ENCODE measurements around the gene NAALADL2. TPM values are rescaled to one million over a fixed set of nuclear protein-coding genes. Genes with fewer than 3 reads are reported as not detected.

Gene NAALADL2
- total and polyA plus RNA-seq, 4 donors: 0.28 to 4.6 (median 3.1) TPM

- TF ChIP-seq ZBTB33 (IDR thresholded peaks at IDR 0.05) (no peak), TAF1 (conservative IDR thresholded peaks at IDR 0.05) (no peak), NR2F2 (IDR thresholded peaks at IDR 0.05) (no peak), HNF4G (IDR thresholded peaks at IDR 0.05) (no peak), MAX (IDR thresholded peaks at IDR 0.05) (no peak), JUND (IDR thresholded peaks at IDR 0.05) (no peak)
These were observed 333.4 kb downstream of the NAALADL2 start (continued) for GRCh38 chr3:175192536-175192935.

GRCh38 chr3:175193815-175194518 lies 334.8 kb downstream of the NAALADL2 start:
- H3K27me3 ChIP-seq (ENCODE audit: control insufficient read depth in 4 of 4, insufficient read depth in 4 of 4, low read length in 3 of 4): no peaks in the 10 kb centered on the region
- TF ChIP-seq CTCF (IDR thresholded peaks at IDR 0.05; ENCODE audit: low read depth, low read length, missing input control): no peak
- TF ChIP-seq ATF3 (IDR thresholded peaks at IDR 0.05): no peak
- no peak for TF ChIP-seq JUND (IDR thresholded peaks at IDR 0.05)
- no peak for TF ChIP-seq ZBTB33 (IDR thresholded peaks at IDR 0.05)
- TF ChIP-seq MAX (IDR thresholded peaks at IDR 0.05): no peak
- no peaks in the 10 kb centered on the region for H3K9me3 ChIP-seq (ENCODE audit: control insufficient read depth in 4 of 4, low read length in 3 of 4)
- WGBS: 90% methylated on average over 4 of the region's 4 CpGs
- H3K27ac ChIP-seq (ENCODE audit: low read depth in 1 of 2, low read length in 2 of 2): no peak overlapping the region
- H3K9ac ChIP-seq (ENCODE audit: low read depth in 1 of 2, low read length in 2 of 2): no peak overlapping the region
- H3K4me3 ChIP-seq (ENCODE audit: low read depth in 1 of 3, low read length in 3 of 3): no peak overlapping the region
- H3K36me3 ChIP-seq (ENCODE audit: control insufficient read depth in 4 of 4, insufficient read depth in 3 of 4, low read depth in 1 of 4, low read length in 3 of 4): no peaks in the 10 kb centered on the region
- DNase-seq (ENCODE audit: low spot score): no peak
- no peaks in the 10 kb centered on the region for H3K4me1 ChIP-seq (ENCODE audit: control insufficient read depth in 4 of 4, insufficient read depth in 4 of 4, low read length in 3 of 4)

- no peaks in the 10 kb centered on the region for H3K4me1 ChIP-seq (ENCODE audit: control insufficient read depth in 4 of 4, insufficient read depth in 4 of 4, low read length in 3 of 4)
- no peaks in the 10 kb centered on the region for H3K9me3 ChIP-seq (ENCODE audit: control insufficient read depth in 4 of 4, low read length in 3 of 4)
- DNase-seq (ENCODE audit: low spot score): no peak
- no peak overlapping the region for H3K9ac ChIP-seq (ENCODE audit: low read depth in 1 of 2, low read length in 2 of 2)
- H3K27me3 ChIP-seq (ENCODE audit: control insufficient read depth in 4 of 4, insufficient read depth in 4 of 4, low read length in 3 of 4): no peaks in the 10 kb centered on the region
- no peak overlapping the region for H3K27ac ChIP-seq (ENCODE audit: low read depth in 1 of 2, low read length in 2 of 2)
- 93% methylated on average over 7 of the region's 7 CpGs for WGBS
- H3K36me3 ChIP-seq (ENCODE audit: control insufficient read depth in 4 of 4, insufficient read depth in 3 of 4, low read depth in 1 of 4, low read length in 3 of 4): no peaks in the 10 kb centered on the region
- H3K4me3 ChIP-seq (ENCODE audit: low read depth in 1 of 3, low read length in 3 of 3): no peak overlapping the region
- TF ChIP-seq YY1 (IDR thresholded peaks at IDR 0.05) (no peak), JUND (IDR thresholded peaks at IDR 0.05) (no peak), EGR1 (IDR thresholded peaks at IDR 0.05; ENCODE audit: low read depth in 2 of 2) (no peak), FOXA1 (IDR thresholded peaks at IDR 0.05) (no peak), SP1 (IDR thresholded peaks at IDR 0.05) (no peak), RXRA (IDR thresholded peaks at IDR 0.05) (no peak), CTCF (IDR thresholded peaks at IDR 0.05; ENCODE audit: low read depth, low read length, missing input control) (no peak), ZBTB33 (IDR thresholded peaks at IDR 0.05) (no peak), HNF4A (conservative IDR thresholded peaks at IDR 0.05) (no peak)
These were observed 340.1 kb downstream of the NAALADL2 start for GRCh38 chr3:175198991-175199783.

All from liver (tissue), 9 donors.